Lower lobe of right lung (tissue), 2 donors: Measurements from ENCODE around the gene OR52K2. TPM values are rescaled to one million over a fixed set of nuclear protein-coding genes. Genes with fewer than 3 reads are reported as not detected.
"Not testable (repeated sequence)": the region's sequence is repeated elsewhere in the genome, so short reads cannot be mapped to it uniquely, and the experiment has no call there.

Source experiments
- ATAC-seq, 2 donors: fragments of 200-7000 bp; cut with Tn5 transposase; one replicate each; pipeline ENCODE4 v1.9.1; 2020 to 2022; ENCODE audit warnings: mild to moderate bottlenecking in 2 of 2, moderate library complexity in 2 of 2
- DNase-seq: peaks from one replicate; pipeline ENCODE4 v3.0.0-alpha.2; 2020
- H3K27ac ChIP-seq: fragments of 200-600 bp; one replicate; pipeline ENCODE4 v1.8.0; 2022
- H3K27me3 ChIP-seq: fragments of 200-600 bp; one replicate; pipeline ENCODE4 v1.8.0; 2022; ENCODE audit warnings: low read depth
- H3K36me3 ChIP-seq: fragments of 200-600 bp; one replicate; pipeline ENCODE4 v1.8.0; 2022; ENCODE audit warnings: mild to moderate bottlenecking
- H3K4me1 ChIP-seq: fragments of 200-600 bp; one replicate; pipeline ENCODE4 v1.8.0; 2022
- H3K4me3 ChIP-seq: fragments of 200-600 bp; one replicate; pipeline ENCODE4 v1.8.0; 2022; ENCODE audit warnings: mild to moderate bottlenecking
- H3K9me3 ChIP-seq: fragments of 200-600 bp; one replicate; pipeline ENCODE4 v1.8.0; 2022
- intact Hi-C: fragments of 100-400 bp; cut with DNase I; formaldehyde crosslinking; loops from one replicate; pipeline ENCODE4 v1.11.0; 2022
- total RNA-seq: library from RNA; stranded (reverse); fragmentation: NEBNext Ultra II Directional; extraction: Animal tissue kit (Norgen Biotek cat#: 25700); gene quantifications from one replicate; pipeline ENCODE4 v1.2.1, GENCODE V29; 2021
- TF ChIP-seq, protein P1 (sequence below): fragments of 200-600 bp; IDR thresholded peaks from one replicate; pipeline ENCODE4 v1.8.0; 2022; ENCODE audit warnings: antibody characterized with exemption, mild to moderate bottlenecking
- donor health status: DM: no; HTN: yes; CAD: no; lungs with severe emphysema.

OR52K2 gene
- total RNA-seq, 1 donor from 2014 or later, result 0.47 TPM

DNA sequence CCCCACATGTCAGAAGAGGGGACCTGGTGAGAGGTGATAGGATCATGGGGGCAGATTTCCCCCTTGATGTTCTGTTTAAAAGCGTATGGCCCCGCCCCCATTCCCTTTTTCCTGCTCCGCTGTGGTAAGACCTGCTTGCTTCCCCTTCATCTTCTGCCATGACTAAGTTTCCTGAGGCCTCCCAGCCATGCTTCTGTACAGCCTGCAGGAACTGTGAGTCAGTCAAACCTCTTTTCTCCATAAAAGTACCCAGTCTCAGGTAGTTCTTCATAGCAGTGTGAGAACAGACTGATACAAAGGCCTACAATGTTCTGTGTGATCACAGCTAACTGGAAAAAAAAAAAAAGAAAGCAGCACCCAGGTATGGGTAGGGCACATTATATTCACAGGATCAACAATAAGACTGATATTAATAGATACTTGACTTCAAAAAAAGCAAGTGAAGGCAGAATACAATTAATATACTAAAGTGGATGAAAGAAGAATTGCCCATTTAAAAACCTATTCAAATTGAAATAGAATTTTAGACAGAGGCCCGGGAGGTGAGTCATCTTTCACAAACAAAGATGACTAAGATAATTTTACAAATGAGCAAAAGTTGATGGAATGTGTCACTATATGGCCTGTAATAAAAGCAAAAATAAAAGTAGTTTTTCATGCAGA, 31.6 kb downstream of the OR52K2 start:
- ATAC-seq, result no peak
- no peaks in the 10 kb centered on the region for H3K4me1 ChIP-seq
- intact Hi-C loops, result no loop called here
- TF ChIP-seq, protein P1, sequence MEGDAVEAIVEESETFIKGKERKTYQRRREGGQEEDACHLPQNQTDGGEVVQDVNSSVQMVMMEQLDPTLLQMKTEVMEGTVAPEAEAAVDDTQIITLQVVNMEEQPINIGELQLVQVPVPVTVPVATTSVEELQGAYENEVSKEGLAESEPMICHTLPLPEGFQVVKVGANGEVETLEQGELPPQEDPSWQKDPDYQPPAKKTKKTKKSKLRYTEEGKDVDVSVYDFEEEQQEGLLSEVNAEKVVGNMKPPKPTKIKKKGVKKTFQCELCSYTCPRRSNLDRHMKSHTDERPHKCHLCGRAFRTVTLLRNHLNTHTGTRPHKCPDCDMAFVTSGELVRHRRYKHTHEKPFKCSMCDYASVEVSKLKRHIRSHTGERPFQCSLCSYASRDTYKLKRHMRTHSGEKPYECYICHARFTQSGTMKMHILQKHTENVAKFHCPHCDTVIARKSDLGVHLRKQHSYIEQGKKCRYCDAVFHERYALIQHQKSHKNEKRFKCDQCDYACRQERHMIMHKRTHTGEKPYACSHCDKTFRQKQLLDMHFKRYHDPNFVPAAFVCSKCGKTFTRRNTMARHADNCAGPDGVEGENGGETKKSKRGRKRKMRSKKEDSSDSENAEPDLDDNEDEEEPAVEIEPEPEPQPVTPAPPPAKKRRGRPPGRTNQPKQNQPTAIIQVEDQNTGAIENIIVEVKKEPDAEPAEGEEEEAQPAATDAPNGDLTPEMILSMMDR, result no peak
- H3K27me3 ChIP-seq, result no peaks in the 10 kb centered on the region
- no peaks in the 10 kb centered on the region for H3K36me3 ChIP-seq
- DNase-seq, result no peak
- no peaks in the 10 kb centered on the region for H3K9me3 ChIP-seq
- no peak overlapping the region for H3K4me3 ChIP-seq
- H3K27ac ChIP-seq, result no peak overlapping the region

DNA sequence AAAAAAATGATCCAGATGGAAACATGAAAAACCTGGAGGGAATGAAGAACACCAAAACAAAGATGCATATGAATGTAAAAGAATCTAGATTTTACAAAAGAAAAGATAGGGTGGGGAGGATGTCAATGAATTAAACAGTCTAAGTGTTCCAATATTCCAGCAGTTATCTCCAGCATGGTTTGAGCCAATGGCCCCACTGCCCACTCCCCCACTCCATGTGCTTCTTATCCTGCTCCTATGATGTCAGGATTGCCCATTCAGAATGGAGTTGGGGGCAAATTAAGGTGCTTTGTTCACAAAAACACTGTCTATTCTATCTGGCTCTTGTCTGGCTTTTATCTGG, 32.1 kb downstream of the OR52K2 start:
- TF ChIP-seq, protein P1, result no peak
- H3K9me3 ChIP-seq, result no peaks in the 10 kb centered on the region
- no peaks in the 10 kb centered on the region for H3K36me3 ChIP-seq
- H3K4me3 ChIP-seq, result no peak overlapping the region
- intact Hi-C loops, result no loop called here
- H3K27me3 ChIP-seq, result no peaks in the 10 kb centered on the region
- no peaks in the 10 kb centered on the region for H3K4me1 ChIP-seq
- H3K27ac ChIP-seq, result no peak overlapping the region
- DNase-seq (no peak), ATAC-seq (no peak)

DNA sequence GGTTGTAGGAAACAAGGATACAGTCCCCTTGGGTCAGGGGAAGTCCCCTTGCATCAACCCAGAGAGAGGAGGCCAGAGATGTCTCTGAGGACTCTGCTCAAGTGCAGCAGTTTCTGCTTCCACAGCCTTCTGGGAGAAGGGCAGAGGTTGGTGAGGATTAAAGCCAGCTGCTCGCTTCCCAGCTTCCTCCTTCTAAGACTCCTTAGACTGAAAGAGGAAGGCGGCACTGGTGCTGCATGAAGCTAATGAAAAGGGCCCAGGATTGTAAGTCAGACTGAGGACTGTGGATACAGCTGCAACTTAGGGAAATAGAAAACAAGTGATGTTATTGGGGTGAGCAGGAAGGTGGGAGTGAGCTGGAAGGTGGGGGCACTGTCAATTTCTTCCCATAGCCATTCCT, 33.4 kb downstream of the OR52K2 start, which contains the start of gene OR52K1:
Gene OR52K1 (plus strand): TSS at position 202 of the 400 bp plus-strand sequence. CDS start 6,255 bp downstream, outside the sequence.
- no peak within 1 kb of the TSS for H3K4me3 ChIP-seq
- H3K36me3 ChIP-seq, result no peaks in the 10 kb centered on the region
- TF ChIP-seq, protein P1, result no peak
- DNase-seq (peak; percentile 54), ATAC-seq (peak; percentile 48 to 75)
- H3K27me3 ChIP-seq, result no peaks in the 10 kb centered on the region
- H3K27ac ChIP-seq, result no peak within 1 kb of the TSS
- no peaks in the 10 kb centered on the region for H3K9me3 ChIP-seq
- intact Hi-C loops, result no loop called here
- H3K4me1 ChIP-seq, result no peaks in the 10 kb centered on the region

DNA sequence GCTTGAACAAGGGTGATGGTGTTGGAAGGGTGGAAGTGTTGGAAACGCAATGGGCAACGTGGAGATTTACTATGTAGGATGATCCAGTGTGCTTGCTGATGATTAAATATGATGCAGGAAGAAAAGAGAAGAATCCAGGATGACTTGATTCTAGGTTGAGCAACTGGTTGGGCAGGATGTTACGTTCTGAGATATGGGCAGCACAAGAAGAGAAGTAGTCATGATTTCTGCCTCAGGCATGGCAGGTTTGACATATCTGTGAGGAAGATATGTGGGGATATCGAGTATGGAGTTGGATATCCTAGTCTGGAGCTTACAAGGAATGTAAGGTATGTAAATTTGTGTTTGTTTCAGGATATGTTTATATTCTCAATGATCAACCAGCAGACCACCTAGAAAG, 35.2 kb downstream of the OR52K2 start:
- no peak for DNase-seq
- Histone ChIP-seq H3K27ac (no peak overlapping the region), H3K36me3 (no peaks in the 10 kb centered on the region), H3K4me1 (no peaks in the 10 kb centered on the region), H3K27me3 (no peaks in the 10 kb centered on the region), H3K4me3 (no peak overlapping the region), H3K9me3 (no peaks in the 10 kb centered on the region)
- intact Hi-C loops, result no loop called here
- no peak for ATAC-seq
- TF ChIP-seq, protein P1, result no peak

DNA sequence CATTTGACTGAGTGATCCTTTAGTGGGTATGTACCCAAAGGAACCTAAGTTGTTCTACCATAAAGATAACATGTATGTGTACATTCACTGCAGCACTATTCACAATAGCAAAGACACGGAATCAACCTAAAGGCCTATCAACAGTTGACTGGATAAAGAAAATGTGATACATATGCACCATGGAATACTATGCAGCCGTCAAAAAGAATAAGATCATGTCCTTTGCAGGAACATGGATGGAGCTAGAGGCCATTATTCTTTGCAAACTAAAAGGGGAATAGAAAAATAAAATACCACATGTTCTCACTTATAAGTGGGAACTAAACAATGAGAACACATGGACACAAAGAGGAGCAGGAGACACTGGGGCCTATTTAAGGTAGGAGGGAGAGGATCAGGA, 42.3 kb downstream of the OR52K2 start:
- ATAC-seq, H3K27ac ChIP-seq, intact Hi-C loops, H3K4me1 ChIP-seq, H3K27me3 ChIP-seq, DNase-seq, H3K4me3 ChIP-seq, H3K9me3 ChIP-seq, H3K36me3 ChIP-seq: not testable (repeated sequence)

DNA sequence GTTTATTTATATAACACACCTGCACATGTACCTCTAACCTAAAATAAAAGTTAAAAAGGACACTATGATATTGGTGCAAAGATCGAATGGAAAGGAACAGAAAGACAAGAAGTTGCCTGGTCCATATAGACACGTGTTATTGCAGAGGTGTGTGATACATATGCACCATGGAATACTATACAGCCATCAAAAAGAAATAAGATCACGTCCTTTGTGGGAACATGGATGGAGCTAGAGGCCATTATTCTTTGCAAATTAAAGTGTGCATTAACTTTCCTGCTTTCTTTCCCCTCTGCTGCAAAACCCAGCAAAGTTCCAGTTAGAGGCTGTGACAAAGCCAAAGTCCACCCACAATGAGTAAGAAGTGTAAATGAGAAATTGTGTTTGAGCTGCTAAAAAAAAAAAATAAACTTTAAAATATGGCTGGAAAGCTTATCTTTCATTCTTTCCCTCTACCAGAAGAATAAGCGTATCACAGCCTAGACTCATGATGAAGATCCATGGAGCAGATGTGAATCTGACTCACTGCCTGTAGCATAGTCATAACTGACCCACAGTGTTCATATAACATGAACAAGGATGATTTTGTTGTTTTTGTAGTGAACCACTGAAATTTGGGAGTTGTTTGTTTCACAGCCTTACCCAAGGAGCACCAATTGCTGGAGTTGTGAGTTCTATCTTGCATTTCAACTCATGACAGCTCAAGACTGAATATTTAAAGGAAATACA, 42.9 kb downstream of the OR52K2 start:
- Histone ChIP-seq H3K36me3 (no peaks in the 10 kb centered on the region), H3K4me1 (no peaks in the 10 kb centered on the region)

More for the DNA sequence above, 42.9 kb downstream of the OR52K2 start:
- TF ChIP-seq, protein P1, result no peak
- no peaks in the 10 kb centered on the region for H3K27me3 ChIP-seq
- H3K9me3 ChIP-seq, result no peaks in the 10 kb centered on the region
- H3K27ac ChIP-seq, result no peak overlapping the region
- H3K4me3 ChIP-seq, result no peak overlapping the region
- no peak for DNase-seq
- intact Hi-C loops, result no loop called here
- no peak for ATAC-seq
